ENCODE results near the gene TFPI.

TFPI gene

GRCh38 chr2:187495324-187495723 lies 58.9 kb downstream of the TFPI start:
- no peak overlapping the region for H3K4me2 ChIP-seq (ENCODE audit: low read length)
- H3K27me3 ChIP-seq (ENCODE audit: control insufficient read depth, low read length) = no peaks in the 10 kb centered on the region
- no peaks in the 10 kb centered on the region for H3K36me3 ChIP-seq (ENCODE audit: control insufficient read depth, low read length)
- H3K27ac ChIP-seq (ENCODE audit: low read depth, low read length) = no peak overlapping the region
- H3K4me1 ChIP-seq (ENCODE audit: control insufficient read depth, low read length) = no peaks in the 10 kb centered on the region
- H3K79me2 ChIP-seq (ENCODE audit: control insufficient read depth, low read length) = no peaks in the 10 kb centered on the region
- H3K9me3 ChIP-seq (ENCODE audit: control insufficient read depth, insufficient read depth, low read length) = no peaks in the 10 kb centered on the region; the same call in 1 of the 2 replicates
- H3K9me2 ChIP-seq (replicated peaks; ENCODE audit: control insufficient read depth, low read length) = no peaks in the 10 kb centered on the region
- no peaks in the 10 kb centered on the region for H3F3A ChIP-seq (ENCODE audit: control insufficient read depth, insufficient read depth)
- H3K4me3 ChIP-seq (ENCODE audit: low read length) = no peak overlapping the region
- H4K20me1 ChIP-seq (ENCODE audit: control insufficient read depth, insufficient read depth, low read depth, low read length) = no peaks in the 10 kb centered on the region
- TF ChIP-seq EZH2phosphoT487 (IDR thresholded peaks at IDR 0.05; ENCODE audit: borderline replicate concordance, low read length) = no peak
- no peak for TF ChIP-seq CTCF (IDR thresholded peaks at IDR 0.05; ENCODE audit: low read depth, low read length, poor library complexity, severe bottlenecking)

GRCh38 chr2:187493877-187494568 lies 60.2 kb downstream of the TFPI start:
- Histone ChIP-seq H3K4me1 (ENCODE audit: control insufficient read depth, low read length) (no peaks in the 10 kb centered on the region), H3K4me3 (ENCODE audit: low read length) (no peak overlapping the region), H3K27me3 (ENCODE audit: control insufficient read depth, low read length) (no peaks in the 10 kb centered on the region), H3K27ac (ENCODE audit: low read depth, low read length) (no peak overlapping the region), H3K36me3 (ENCODE audit: control insufficient read depth, low read length) (no peaks in the 10 kb centered on the region), H3K4me2 (ENCODE audit: low read length) (no peak overlapping the region), H4K20me1 (ENCODE audit: control insufficient read depth, insufficient read depth, low read depth, low read length) (no peaks in the 10 kb centered on the region), H3K9me3 (ENCODE audit: control insufficient read depth, insufficient read depth, low read length) (no peaks in the 10 kb centered on the region; the same call in 1 of the 2 replicates), H3F3A (ENCODE audit: control insufficient read depth, insufficient read depth) (no peaks in the 10 kb centered on the region), H3K9me2 (replicated peaks; ENCODE audit: control insufficient read depth, low read length) (no peaks in the 10 kb centered on the region), H3K79me2 (ENCODE audit: control insufficient read depth, low read length) (no peaks in the 10 kb centered on the region)
- no peak for TF ChIP-seq CTCF (IDR thresholded peaks at IDR 0.05; ENCODE audit: low read depth, low read length, poor library complexity, severe bottlenecking)
- no peak for TF ChIP-seq EZH2phosphoT487 (IDR thresholded peaks at IDR 0.05; ENCODE audit: borderline replicate concordance, low read length)

- H3K9me3 ChIP-seq (ENCODE audit: control insufficient read depth, insufficient read depth, low read length) = no peaks in the 10 kb centered on the region; the same call in 1 of the 2 replicates
- H3K27me3 ChIP-seq (ENCODE audit: control insufficient read depth, low read length) = no peaks in the 10 kb centered on the region
- no peaks in the 10 kb centered on the region for H3K36me3 ChIP-seq (ENCODE audit: control insufficient read depth, low read length)
- no peaks in the 10 kb centered on the region for H3K4me1 ChIP-seq (ENCODE audit: control insufficient read depth, low read length)
- no peak for TF ChIP-seq CTCF (IDR thresholded peaks at IDR 0.05; ENCODE audit: low read depth, low read length, poor library complexity, severe bottlenecking)
- no peak for TF ChIP-seq EZH2phosphoT487 (IDR thresholded peaks at IDR 0.05; ENCODE audit: borderline replicate concordance, low read length)
- no peak overlapping the region for H3K4me2 ChIP-seq (ENCODE audit: low read length)
- no peaks in the 10 kb centered on the region for H3K79me2 ChIP-seq (ENCODE audit: control insufficient read depth, low read length)
- no peak overlapping the region for H3K27ac ChIP-seq (ENCODE audit: low read depth, low read length)
- no peak overlapping the region for H3K4me3 ChIP-seq (ENCODE audit: low read length)
- no peaks in the 10 kb centered on the region for H3K9me2 ChIP-seq (replicated peaks; ENCODE audit: control insufficient read depth, low read length)
- no peaks in the 10 kb centered on the region for H4K20me1 ChIP-seq (ENCODE audit: control insufficient read depth, insufficient read depth, low read depth, low read length)
- no peaks in the 10 kb centered on the region for H3F3A ChIP-seq (ENCODE audit: control insufficient read depth, insufficient read depth)
Measured at GRCh38 chr2:187493180-187493579, 61.1 kb downstream of the TFPI start.
